Esophagus squamous epithelium (tissue), 5 donors: Measurements from ENCODE around the gene SLC15A5. TPM values are rescaled to one million over a fixed set of nuclear protein-coding genes. Genes with fewer than 3 reads are reported as not detected.

Source experiments
- DNase-seq: peaks from one replicate; lab custom pipeline; 2025; lab: John Stamatoyannopoulos, UW
- H3K27ac ChIP-seq, 4 donors: fragments of 200-600 bp; sonication (generic); one replicate each; pipeline ENCODE4 v1.5.1; 2016 to 2019; ENCODE audit warnings: mild to moderate bottlenecking in 1 of 4
- H3K27me3 ChIP-seq, 4 donors: fragments of 200-600 bp; sonication (generic); 1 replicate in 3 of 4; 2 replicates in 1 of 4; pipeline versions ENCODE4 v1.5.1 to v1.6.0; 2017 to 2021; ENCODE audit warnings: antibody characterized with exemption in 1 of 4
- H3K36me3 ChIP-seq, 3 donors: fragments of 200-600 bp; sonication (generic); one replicate each; pipeline ENCODE4 v1.5.1; 2016 to 2019
- H3K4me1 ChIP-seq, 3 donors: fragments of 200-600 bp; sonication (generic); one replicate each; pipeline ENCODE4 v1.5.1; 2017 to 2019
- H3K4me3 ChIP-seq, 4 donors: fragments of 200-600 bp; sonication (generic); 1 replicate in 3 of 4; 2 replicates in 1 of 4; pipeline ENCODE4 v1.5.1; 2016 to 2019; ENCODE audit warnings: mild to moderate bottlenecking in 2 of 4, moderate library complexity in 1 of 4
- H3K9me3 ChIP-seq, 3 donors: fragments of 200-600 bp; sonication (generic); one replicate each; pipeline ENCODE4 v1.5.1; 2016 to 2019
- POLR2A ChIP-seq, 4 donors: fragments of 450-650 bp; IDR thresholded peaks; one replicate each; pipeline ENCODE4 v1.6.1; 2017; ENCODE audit warnings: antibody characterized with exemption in 4 of 4, mild to moderate bottlenecking in 4 of 4, moderate library complexity in 3 of 4
- WGBS, 2 donors: methylation state at CpG; one replicate each; pipeline ENCODE4 v1.1.5; 2018; 5-methylcytosine and 5-hydroxymethylcytosine counted together
- intact Hi-C: fragments of 100-400 bp; cut with DNase I; formaldehyde crosslinking; loops from one replicate; pipeline ENCODE4 v1.15.0; 2022
- total RNA-seq, 4 donors: library from RNA; depleted of rRNA; stranded (reverse); fragments of >200 nt; gene quantifications; one replicate each; pipeline ENCODE4 v1.1.0, GENCODE V29; 2016
- TF ChIP-seq, protein P1 (sequence below), 6 experiments: fragments of 450-650 bp in 4 of 6; fragments of 200-600 bp in 2 of 6; sonication (generic) in 2 of 6; IDR thresholded peaks; one replicate each; pipeline ENCODE4 v1.5.1; 2016 to 2019; ENCODE audit warnings: antibody characterized with exemption in 6 of 6, mild to moderate bottlenecking in 4 of 6, moderate library complexity in 4 of 6
- donor health status: DM: yes; HTN: yes; CAD: no.

The SLC15A5 gene
- total RNA-seq, 4 donors from 2014 or later = not detected

DNA sequence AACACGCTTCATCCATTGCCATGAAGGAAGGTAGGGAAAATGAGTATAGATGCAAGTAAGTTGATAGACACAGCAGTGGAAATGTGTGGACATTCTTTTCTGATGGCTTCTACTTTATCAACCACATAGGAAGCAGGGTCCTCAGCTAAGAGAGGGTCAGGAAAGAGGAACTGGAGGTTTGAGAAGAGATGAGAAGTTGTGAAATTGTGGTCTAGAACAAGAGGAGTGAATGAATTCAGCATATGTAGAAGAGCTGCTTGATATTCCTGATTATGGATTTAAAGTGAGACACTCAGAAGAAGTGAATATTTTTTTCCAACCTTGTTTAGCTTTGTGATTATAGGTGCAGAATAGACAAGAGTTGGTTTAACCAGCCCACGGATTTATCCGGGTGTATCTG, 128.5 kb downstream of the SLC15A5 start:
- DNase-seq = no peak
- 85 to 90% methylated on average over 3 of the region's 3 CpGs for WGBS, 2 donors
- H3K9me3 ChIP-seq = no peaks in the 10 kb centered on the region
- intact Hi-C loops = no loop called here
- no peak overlapping the region for H3K27ac ChIP-seq
- TF ChIP-seq, protein P1, sequence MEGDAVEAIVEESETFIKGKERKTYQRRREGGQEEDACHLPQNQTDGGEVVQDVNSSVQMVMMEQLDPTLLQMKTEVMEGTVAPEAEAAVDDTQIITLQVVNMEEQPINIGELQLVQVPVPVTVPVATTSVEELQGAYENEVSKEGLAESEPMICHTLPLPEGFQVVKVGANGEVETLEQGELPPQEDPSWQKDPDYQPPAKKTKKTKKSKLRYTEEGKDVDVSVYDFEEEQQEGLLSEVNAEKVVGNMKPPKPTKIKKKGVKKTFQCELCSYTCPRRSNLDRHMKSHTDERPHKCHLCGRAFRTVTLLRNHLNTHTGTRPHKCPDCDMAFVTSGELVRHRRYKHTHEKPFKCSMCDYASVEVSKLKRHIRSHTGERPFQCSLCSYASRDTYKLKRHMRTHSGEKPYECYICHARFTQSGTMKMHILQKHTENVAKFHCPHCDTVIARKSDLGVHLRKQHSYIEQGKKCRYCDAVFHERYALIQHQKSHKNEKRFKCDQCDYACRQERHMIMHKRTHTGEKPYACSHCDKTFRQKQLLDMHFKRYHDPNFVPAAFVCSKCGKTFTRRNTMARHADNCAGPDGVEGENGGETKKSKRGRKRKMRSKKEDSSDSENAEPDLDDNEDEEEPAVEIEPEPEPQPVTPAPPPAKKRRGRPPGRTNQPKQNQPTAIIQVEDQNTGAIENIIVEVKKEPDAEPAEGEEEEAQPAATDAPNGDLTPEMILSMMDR (IDR thresholded peaks at IDR 0.05) = no peak
- no peak for TF ChIP-seq POLR2A (IDR thresholded peaks at IDR 0.05)
- no peaks in the 10 kb centered on the region for H3K36me3 ChIP-seq
- H3K4me3 ChIP-seq = no peak overlapping the region
- H3K27me3 ChIP-seq = no peaks in the 10 kb centered on the region
- H3K4me1 ChIP-seq = no peaks in the 10 kb centered on the region

Other genes with a start within 250 kb of the SLC15A5 start
- 100 to 1,000 TPM in 3 of 4 donors, 10 to 100 TPM in 1; 84.3 to 205 (median 134) TPM for gene MGST1, start 70.0 kb upstream of the SLC15A5 start, total RNA-seq